Dermis microvascular lymphatic vessel endothelial cell (primary cell): Measurements from ENCODE around the gene MCOLN2. TPM values are rescaled to one million over a fixed set of nuclear protein-coding genes. Genes with fewer than 3 reads are reported as not detected.
"Not testable (repeated sequence)": the region's sequence is repeated elsewhere in the genome, so short reads cannot be mapped to it uniquely, and the experiment has no call there.

ENCODE experiments used
- DNase-seq, 2 donors: peaks; one replicate each; pipeline versions ENCODE4 v3.0.0 to v3.0.0-alpha.2; 2010; ENCODE audit warnings: low read depth in 2 of 2
- total RNA-seq: library from RNA; depleted of rRNA; stranded (reverse); fragments of >200 nt; gene quantifications from 2 replicates; pipeline ENCODE4 v1.2.1, GENCODE V29; 2014

Gene MCOLN2
- total RNA-seq = not detected in 2 replicates

GRCh38 chr1:84996846-84997666 lies at the start of gene MCOLN2:
Gene MCOLN2, minus strand, starts transcription at chr1:84997113. Its CDS starts 241 bp downstream, at chr1:84996872.
- DNase-seq = no peak

- no peak for DNase-seq
Measured at GRCh38 chr1:85042413-85042812, 45.5 kb upstream of the MCOLN2 start.

DNA sequence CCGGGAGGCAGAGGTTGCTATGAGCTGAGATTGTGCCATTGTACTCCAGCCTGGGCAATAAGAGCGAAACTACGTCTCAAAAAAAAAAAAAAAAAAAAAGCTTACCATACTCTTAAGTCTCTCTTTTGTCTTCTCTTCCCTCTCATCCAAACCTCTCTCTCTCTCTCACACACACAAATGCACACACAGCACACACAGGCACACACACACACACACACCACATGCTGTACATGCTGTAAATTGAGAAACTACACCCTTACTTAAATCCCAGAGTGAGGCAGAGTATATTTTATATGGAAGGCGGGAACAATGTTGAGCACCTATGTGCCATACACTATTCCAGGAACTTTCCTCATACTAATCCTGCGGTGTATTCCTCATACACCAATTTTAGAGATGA lies 44.9 kb upstream of the MCOLN2 start:
- no peak for DNase-seq

DNA sequence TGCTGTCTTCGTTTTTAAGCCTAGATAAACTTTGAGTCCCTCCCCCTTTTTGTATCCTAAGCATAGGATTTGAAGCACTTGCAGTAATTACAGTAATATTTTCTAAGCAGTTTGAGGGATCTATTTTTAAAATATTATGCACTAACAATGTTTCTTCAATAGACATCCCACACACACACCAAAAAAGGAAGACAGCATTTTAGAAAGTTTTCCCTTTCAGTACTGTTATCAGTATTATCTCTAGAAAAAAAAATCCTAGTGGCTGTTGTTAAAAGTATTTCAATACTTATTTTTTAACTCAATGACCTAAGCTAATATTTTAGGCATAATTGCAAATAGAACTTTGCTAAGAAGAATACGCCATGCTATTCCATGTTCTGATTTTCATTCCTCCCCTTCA lies 36.3 kb upstream of the MCOLN2 start:
- no peak for DNase-seq

DNA sequence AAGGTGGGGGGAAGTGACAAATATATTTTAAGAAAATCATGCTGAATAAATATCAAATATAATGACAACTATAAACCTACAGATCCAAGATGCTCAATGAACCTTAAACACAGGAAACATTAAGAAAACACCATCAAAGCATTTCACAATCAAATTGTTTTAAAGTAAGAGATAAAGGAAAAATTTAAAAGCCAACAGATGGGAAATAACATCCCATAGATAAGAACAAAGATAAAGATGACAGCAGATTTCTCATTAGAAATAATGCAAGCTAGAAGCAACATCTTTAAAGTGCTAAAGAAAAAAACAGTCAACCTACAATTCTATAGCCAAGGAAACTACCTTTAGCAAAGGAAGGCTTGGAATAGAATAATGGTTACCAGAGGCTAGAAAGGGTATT lies 33.6 kb upstream of the MCOLN2 start:
- no peak for DNase-seq

- DNase-seq = no peak
Measured at GRCh38 chr1:85028151-85028550, 31.2 kb upstream of the MCOLN2 start.

- no peak for DNase-seq
Measured at GRCh38 chr1:85027242-85027983, 30.5 kb upstream of the MCOLN2 start.

DNA sequence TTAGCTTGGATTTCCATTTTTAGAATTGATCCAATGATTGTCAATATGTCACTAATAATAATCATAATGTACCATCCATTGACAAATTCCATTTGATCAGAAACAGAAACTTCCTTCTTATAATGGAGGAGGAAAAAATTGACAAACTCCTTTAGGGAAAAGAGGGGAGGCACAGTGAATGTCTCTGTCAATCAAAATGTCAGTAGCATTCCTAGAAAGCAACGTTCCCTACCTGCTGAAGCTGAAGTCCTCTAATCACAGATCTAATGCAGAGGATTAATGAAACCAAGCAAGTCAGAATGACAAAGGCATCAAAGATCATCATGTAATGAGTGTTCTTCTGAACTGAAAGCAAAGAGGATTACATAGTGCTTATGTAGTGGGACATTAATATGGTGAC lies 29.0 kb upstream of the MCOLN2 start:
- DNase-seq = no peak

- no peak for DNase-seq
Measured at GRCh38 chr1:85024736-85025135, 27.8 kb upstream of the MCOLN2 start.

DNA sequence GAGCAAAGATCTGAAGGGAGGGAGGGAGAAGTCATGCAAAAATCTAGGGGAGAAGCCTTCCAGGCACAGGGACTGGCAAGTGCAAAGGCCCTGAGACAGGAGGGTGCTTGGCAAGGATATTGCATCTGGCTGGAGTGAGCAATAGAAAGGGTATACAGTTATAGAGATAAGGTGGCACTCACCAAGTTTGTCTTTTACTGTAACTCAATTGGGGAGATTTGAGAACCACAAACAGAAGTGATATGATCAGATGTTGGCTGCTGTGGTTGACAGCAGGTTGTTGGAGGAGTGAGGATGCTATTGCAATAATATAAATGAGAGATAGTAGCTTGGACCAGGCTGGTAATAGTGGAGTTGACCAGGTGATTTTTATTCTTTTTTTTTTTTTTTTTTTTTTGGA lies 25.8 kb upstream of the MCOLN2 start:
- no peak for DNase-seq

GRCh38 chr1:85019994-85020393 lies 23.1 kb upstream of the MCOLN2 start:
- no peak for DNase-seq

DNA sequence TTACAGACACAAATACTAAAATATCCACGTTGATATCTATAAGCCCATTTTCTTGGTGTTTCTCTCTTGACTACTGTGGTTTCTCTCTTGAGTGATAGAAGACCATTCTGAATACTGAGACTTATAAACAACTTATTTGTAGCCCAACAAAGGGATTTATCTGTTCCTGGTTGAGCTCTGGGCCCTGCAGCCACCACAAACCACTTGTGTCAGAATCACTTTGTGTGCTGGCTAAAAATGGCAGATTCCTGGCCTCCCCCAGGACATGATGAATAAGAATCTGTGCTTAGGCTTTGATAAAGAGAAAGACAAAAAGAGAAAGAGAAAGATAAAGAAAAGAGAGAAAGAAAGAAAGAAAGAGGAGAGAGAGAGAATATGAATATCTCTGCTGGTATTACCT lies 18.9 kb upstream of the MCOLN2 start:
- DNase-seq = no peak

- not testable (repeated sequence) for DNase-seq
Measured at GRCh38 chr1:85005641-85006040, 8.7 kb upstream of the MCOLN2 start.

DNA sequence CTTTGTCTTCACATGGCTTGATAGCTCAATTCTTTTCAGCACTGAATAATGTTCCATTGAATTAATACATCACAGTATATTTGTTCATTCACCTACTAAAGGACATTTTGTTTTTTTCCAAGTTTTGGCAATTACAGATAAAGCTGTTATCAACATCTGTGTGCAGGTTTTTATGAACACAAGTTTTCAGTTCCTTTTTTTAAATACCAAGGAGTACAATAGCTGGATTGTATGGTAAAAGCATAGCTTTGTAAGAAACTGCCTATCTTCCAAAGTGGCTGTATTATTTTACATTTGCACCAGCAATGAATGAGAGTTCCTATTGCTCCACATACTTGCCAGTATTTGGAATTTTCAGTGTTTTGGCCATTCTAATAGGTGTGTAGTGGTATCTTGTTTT lies 4.8 kb upstream of the MCOLN2 start:
- no peak for DNase-seq

DNA sequence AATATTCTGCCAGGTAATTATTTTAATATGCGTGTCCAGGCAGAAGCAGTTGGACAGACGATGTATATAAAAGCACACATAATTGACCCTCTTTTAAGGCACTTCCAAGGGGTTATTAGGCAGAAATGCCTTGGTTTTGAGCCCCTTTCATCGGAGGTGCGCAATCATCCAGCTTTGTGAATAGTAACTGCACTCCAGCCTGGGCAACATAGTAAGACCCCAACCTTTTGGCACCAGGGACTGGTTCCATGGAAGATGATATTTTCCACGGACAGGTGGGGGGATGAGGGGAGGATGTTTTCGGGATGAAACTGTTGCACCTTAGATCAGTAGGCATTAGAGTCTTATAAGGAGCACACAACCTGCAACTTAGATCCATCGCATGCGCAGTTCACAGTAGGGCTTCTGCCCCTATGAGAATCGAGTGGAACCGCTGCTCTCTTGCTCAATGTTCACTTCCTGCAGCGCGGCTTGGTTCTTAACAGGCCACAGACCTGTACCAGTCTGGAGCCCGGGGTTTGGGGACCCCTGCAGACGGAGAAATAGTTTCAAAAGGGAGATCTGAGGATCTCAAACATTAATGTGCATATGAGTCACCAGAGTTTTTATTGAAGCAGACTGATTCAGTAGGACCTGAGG lies 1.8 kb upstream of the MCOLN2 start:
- DNase-seq = no peak

DNA sequence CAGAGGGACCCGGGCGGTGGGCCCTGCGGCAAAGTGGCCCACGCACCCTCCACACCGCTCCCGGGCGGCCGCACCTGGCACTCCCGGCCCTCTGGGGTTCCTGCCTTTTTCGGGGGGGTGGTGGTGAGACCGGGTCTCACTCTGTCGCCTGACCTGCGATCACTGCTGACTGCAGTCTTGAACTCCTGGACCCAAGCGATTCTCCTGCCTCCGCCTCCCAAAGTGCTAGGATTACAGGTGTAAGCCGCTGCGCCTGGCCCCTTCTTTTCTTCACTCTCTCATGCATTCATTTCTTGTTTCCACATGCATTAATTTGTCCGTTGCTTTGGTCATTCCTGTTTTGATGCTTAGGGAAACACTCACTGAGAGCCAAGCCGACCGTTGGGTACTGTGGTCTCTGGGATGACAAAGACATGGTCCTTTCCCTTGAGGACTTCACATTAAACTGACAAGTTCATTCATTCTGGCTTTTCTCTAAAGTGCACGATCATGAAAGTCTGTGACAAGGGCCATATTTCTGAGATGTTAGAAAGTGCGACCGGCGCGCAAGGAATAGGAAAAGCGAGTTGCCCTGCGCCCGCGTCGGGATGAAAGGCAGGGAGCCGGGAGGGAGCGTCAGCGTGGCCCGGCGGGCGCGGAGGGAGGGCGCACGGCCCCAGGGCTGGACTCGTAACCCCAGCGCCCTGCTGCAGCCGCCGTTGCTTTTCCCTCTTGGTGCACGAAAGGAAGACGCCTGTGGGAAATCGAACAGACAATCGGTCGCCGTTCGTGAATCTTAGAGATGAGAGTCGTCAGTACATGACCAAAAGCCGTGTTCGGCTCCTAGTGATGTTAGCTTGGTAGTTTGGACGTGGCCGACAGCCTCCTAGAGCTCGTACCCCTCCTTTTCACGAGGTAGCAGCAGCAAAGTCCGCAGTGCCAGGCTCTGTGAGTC lies 1.0 kb upstream of the MCOLN2 start:
- no peak for DNase-seq

GRCh38 chr1:84995484-84996334 lies 1.2 kb downstream of the MCOLN2 start:
- no peak for DNase-seq

- no peak for DNase-seq
Measured at GRCh38 chr1:84991097-84991920, 5.6 kb downstream of the MCOLN2 start.

- no peak for DNase-seq
Measured at GRCh38 chr1:84988588-84988987, 8.3 kb downstream of the MCOLN2 start.
